Stomach (tissue), 4 donors: ENCODE measurements around the gene HINT1.

Experiments used
- CTCF ChIP-seq, 7 experiments: fragments of 450-650 bp in 4 of 7; fragments of 200-600 bp in 3 of 7; sonication (generic) in 3 of 7; IDR thresholded peaks; one replicate each; pipeline ENCODE4 v1.5.1; 2016 to 2019; ENCODE audit warnings: antibody characterized with exemption in 7 of 7, control low read depth in 2 of 7, mild to moderate bottlenecking in 1 of 7
- EP300 ChIP-seq: sonication (generic); formaldehyde crosslinking; IDR thresholded peaks from one replicate; pipeline ENCODE4 v1.6.1; 2017; ENCODE audit warnings: antibody characterized with exemption
- POLR2A ChIP-seq, 4 donors: fragments of 450-650 bp; IDR thresholded peaks; one replicate each; pipeline ENCODE4 v1.6.1; 2016; ENCODE audit warnings: antibody characterized with exemption in 4 of 4, control low read depth in 2 of 4, mild to moderate bottlenecking in 1 of 4, moderate library complexity in 1 of 4
- POLR2AphosphoS5 ChIP-seq, 3 donors: sonication (generic); formaldehyde crosslinking; IDR thresholded peaks; one replicate each; pipeline ENCODE4 v1.6.1; 2016; ENCODE audit warnings: antibody characterized with exemption in 3 of 3

DNA sequence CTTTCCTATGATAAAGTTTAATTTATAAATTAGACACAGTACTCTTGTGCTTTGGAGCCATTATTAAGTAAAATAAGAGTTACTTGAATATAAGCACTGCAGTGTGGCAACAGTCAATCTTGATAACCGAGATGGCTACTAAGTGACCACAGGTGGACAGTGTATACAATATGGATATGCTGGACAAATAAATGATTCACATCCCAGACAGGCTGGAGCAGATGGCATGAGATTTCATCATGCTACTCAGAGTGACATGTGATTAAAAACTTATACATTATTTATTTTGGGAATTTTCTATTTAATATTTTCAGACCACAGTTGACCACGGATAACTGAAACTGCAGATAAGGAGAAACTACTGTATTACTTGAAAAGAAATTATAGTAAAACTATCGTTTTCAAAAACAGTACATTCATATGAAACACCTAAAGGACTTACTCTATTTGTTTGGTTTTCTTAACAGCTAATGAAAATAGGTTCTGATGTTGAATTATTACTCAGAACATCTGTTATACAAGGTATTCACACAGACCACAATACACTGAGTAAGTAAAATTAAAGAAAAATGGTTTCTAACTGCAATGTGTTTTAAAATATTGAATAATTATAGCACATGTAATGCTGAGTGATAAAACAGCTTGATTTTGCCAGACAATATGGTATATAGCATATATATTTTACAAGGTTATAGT is 21.7 kb upstream of the HINT1 start:
- no peak for TF ChIP-seq POLR2A (IDR thresholded peaks at IDR 0.05)
- no peak for TF ChIP-seq CTCF (IDR thresholded peaks at IDR 0.05)
- no peak for TF ChIP-seq POLR2AphosphoS5 (IDR thresholded peaks at IDR 0.05)
- TF ChIP-seq EP300: no peak
